Right lung (tissue), 5 donors: ENCODE measurements around the gene DENND6A. TPM values are rescaled to one million over a fixed set of nuclear protein-coding genes. Genes with fewer than 3 reads are reported as not detected.
"Not testable (repeated sequence)": the region's sequence is repeated elsewhere in the genome, so short reads cannot be mapped to it uniquely, and the experiment has no call there.

Experiments
- DNase-seq, 2 donors: peaks; one replicate each; pipeline ENCODE4 v3.0.0-alpha.2; 2013
- polyA plus RNA-seq, 5 donors: library from polyadenylated mRNA; unstranded; fragments of 120-200 nt; gene quantifications; one replicate each; pipeline versions ENCODE4 v1.2.1 to v1.2.3, GENCODE V29; 2013; ENCODE audit warnings: inconsistent platforms in 1 of 5, low replicate concordance in 1 of 5; ENCODE audit not compliant: insufficient read length in 5 of 5, insufficient read depth in 1 of 5

Gene DENND6A
- polyA plus RNA-seq, 5 donors, result 22.2 to 33.9 (median 29.1) TPM

- DNase-seq, result no peak
Observed at GRCh38 chr3:57644740-57645139, 48.1 kb downstream of the DENND6A start.

- DNase-seq, result no peak
Observed at GRCh38 chr3:57637391-57637790, 55.5 kb downstream of the DENND6A start.

GRCh38 chr3:57634259-57634658 is 58.6 kb downstream of the DENND6A start:
- not testable (repeated sequence) for DNase-seq

- no peak for DNase-seq
Observed at GRCh38 chr3:57627976-57628375, 64.9 kb downstream of the DENND6A start.

- no peak for DNase-seq
Observed at GRCh38 chr3:57624801-57625200, 68.1 kb downstream of the DENND6A start.

GRCh38 chr3:57622362-57622761 is 70.5 kb downstream of the DENND6A start:
- DNase-seq, result no peak

GRCh38 chr3:57617739-57618138 is 75.1 kb downstream of the DENND6A start:
- DNase-seq, result no peak

- no peak for DNase-seq
Observed at GRCh38 chr3:57616233-57616632, 76.6 kb downstream of the DENND6A start.

- not testable (repeated sequence) for DNase-seq
Observed at GRCh38 chr3:57611870-57612269, 81.0 kb downstream of the DENND6A start.

GRCh38 chr3:57605683-57606082 is 87.2 kb downstream of the DENND6A start:
- DNase-seq, result no peak

GRCh38 chr3:57604971-57605370 is 87.9 kb downstream of the DENND6A start:
- DNase-seq, result no peak

- DNase-seq, result no peak
Observed at GRCh38 chr3:57600195-57600594, 92.7 kb downstream of the DENND6A start.

GRCh38 chr3:57598765-57599360 is 94.0 kb downstream of the DENND6A start:
- no peak for DNase-seq

- peak; percentile 99 for DNase-seq
Observed at GRCh38 chr3:57597127-57597923, 95.6 kb downstream of the DENND6A start, which contains the start of gene ARF4. Gene ARF4 (minus strand): TSS chr3:57597344. CDS start chr3:57597140, 204 bp downstream.

GRCh38 chr3:57596495-57597126 is 96.3 kb downstream of the DENND6A start:
- DNase-seq, result peak; percentile 72 to 74

GRCh38 chr3:57594576-57594975 is 98.3 kb downstream of the DENND6A start:
- no peak for DNase-seq

- DNase-seq, result no peak
Observed at GRCh38 chr3:57594144-57594543, 98.7 kb downstream of the DENND6A start.

GRCh38 chr3:57592306-57592705 is 100.6 kb downstream of the DENND6A start:
- DNase-seq, result no peak

GRCh38 chr3:57587905-57588304 is 105.0 kb downstream of the DENND6A start:
- DNase-seq, result no peak

GRCh38 chr3:57586778-57587177 is 106.1 kb downstream of the DENND6A start:
- DNase-seq, result no peak

GRCh38 chr3:57583544-57583943 is 109.3 kb downstream of the DENND6A start:
- DNase-seq, result no peak

- DNase-seq, result no peak
Observed at GRCh38 chr3:57582474-57583168, 110.3 kb downstream of the DENND6A start.
